Left cardiac atrium (tissue), 4 donors: ENCODE measurements around the gene THRB. TPM values are rescaled to one million over a fixed set of nuclear protein-coding genes. Genes with fewer than 3 reads are reported as not detected.

Experiments used
- ATAC-seq, 2 donors: fragments of 200-7000 bp; cut with Tn5 transposase; one replicate each; pipeline ENCODE4 v1.9.1; 2020; ENCODE audit warnings: mild to moderate bottlenecking in 2 of 2, moderate library complexity in 2 of 2
- DNase-seq: peaks from one replicate; pipeline ENCODE4 v3.0.0-alpha.2; 2020
- intact Hi-C, 2 donors: fragments of 100-400 bp; cut with DNase I; formaldehyde crosslinking; loops; one replicate each; pipeline versions ENCODE4 v1.14.1 to v1.15.1; 2022 to 2023
- long read RNA-seq: library from polyadenylated mRNA; unstranded; transcript quantifications from one replicate; pipeline ENCODE4 v2.0.0, GENCODE V29; 2021
- total RNA-seq, 2 donors: library from RNA; stranded (reverse); fragmentation: NEBNext Ultra II Directional; extraction: Animal tissue kit (Norgen Biotek cat#: 25700); gene quantifications; one replicate each; pipeline ENCODE4 v1.2.1, GENCODE V29; 2021
- donor health status: DM: no; HTN: yes; CAD: no.
- donor health status: DM: no; HTN: yes; CAD: no; lungs with severe emphysema.
- donor health status: DM: yes; HTN: yes; CAD: no.
- donor health status: Dilated cardiomyopathy.

The THRB gene
- 10 to 100 TPM in 1 of 2 donors, 1 to 10 TPM in 1; 8.3 to 15.4 TPM for total RNA-seq
- long read RNA-seq, full-length matches to known transcripts: 1 of 4 reads
- long read RNA-seq, partial matches to known transcripts: 1 of 4 reads
- long read RNA-seq, other reads (novel, unspliced or antisense): 2 of 4 reads

DNA sequence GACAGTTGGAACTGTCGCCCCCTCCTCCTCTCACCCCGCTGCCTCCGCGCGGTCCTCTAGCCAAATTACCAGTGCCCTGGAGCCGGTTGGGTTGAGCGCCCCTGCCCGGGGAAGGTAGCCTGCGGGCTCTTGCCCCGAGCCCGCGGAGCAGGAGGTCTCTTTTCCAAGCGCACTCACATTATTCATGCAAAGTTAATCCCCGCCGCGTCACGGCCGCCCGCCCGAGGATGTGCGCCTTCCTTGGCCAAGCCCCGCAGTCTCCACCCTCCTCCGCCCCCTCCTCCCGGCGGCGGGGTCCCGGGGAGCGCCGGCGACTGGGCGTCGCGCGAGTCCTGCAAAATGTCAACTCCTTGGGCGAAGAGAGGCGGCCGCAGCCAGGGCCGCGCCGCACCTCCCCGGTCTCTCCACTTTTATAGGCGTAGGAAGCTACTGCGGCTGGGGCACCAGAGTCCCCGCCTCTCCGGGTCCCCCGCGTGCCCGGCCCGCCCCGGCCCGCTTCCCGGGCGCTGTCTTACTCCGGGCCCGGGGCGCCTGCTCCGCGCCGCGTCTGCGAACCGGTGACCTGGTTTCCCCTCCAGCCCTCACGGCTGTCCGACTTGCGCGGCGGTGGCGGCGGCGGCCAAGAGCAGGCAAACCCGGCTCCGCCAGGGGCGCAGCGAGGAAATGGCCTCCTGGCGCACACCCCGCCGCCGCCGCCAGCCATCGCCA, at the start of gene THRB:
TSS of gene THRB (minus strand) at position 233 of the 708 bp plus-strand sequence.
- peak; percentile 78 to 82 for ATAC-seq
- intact Hi-C loops: loop anchor here (5.0 to 10.0 kb wide), 3 partner anchors 130 to 232 kb away; no protein-coding TSS in a partner anchor
- peak; percentile 82 for DNase-seq

DNA sequence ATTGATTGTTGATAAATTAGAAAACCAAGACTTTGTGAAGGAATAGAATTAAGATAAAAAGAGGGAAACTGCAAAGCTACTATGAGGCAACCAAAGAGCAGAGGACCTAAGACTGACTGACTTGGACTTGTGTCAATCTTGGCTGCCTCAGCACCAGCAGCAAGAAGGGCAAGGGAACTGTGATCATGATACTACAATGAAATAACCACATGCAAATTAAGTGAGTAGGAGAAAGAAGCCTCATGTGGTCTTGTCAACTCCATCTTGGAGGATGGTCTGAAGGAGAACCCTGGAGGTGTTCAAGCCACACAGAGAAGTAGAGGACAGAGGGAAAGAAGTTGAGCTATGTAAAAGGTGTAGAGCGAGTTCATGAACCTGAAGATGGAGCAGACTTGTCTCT, 47.3 kb upstream of the THRB start:
- DNase-seq (no peak), ATAC-seq (no peak)
- intact Hi-C loops: no loop called here

DNA sequence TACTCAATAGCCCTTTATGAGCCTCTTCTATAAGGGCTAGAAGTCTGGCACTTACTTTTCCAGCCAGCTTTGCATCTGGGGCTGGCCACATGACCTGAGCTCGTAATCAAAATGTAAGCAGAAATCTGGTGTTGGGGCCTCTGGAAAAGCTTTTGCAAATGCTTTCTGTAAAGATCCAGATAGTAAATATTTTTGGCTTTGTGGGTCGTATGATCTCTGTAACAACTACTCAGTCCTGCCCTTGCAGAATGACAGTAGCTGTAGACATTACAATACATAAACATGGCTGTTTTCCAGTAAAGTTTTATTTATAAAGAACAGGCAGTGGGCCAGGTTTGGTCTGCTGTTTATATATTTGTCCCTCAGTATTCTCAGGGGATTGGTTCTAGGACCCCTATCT, 46.2 kb upstream of the THRB start:
- DNase-seq (no peak), ATAC-seq (no peak)
- intact Hi-C loops: no loop called here

DNA sequence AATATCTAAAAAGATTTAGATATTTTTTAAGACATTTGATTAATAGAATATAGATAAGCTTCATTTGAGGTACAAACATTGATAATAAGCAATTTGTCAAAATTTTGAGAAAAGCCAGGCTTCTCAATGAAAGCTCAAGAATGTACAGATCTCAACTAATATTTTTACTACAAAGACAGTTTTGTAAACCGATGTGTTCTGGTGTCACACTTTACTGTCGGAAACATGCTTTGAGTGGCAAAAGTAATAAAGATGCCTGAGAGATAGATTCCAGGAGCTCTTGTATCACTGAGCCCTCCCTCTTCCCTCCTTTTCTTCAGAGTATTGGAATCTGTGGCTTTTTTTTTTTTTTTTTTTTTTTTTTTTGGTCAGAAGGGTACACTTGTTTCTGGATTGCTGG, 45.0 kb upstream of the THRB start:
- ATAC-seq (no peak), DNase-seq (no peak)
- intact Hi-C loops: no loop called here

DNA sequence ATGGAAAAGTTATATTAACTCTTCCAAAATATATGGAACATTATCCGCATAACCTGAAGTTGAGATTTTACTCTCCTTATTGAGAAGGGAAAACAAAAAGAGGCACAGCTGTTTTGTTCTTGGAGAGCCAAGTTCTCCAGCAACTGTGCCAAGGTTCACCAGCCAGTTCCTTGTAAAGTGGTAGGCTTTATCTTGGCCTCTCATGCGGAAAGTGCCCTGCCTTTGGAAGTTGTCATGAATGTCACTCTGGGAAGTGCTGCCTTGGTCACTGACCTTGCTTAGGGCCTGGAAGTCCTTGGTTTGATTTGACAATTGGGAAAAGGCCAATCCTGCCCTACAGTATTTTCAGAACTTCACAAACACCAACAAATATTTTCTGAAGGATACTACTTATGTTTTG, 44.2 kb upstream of the THRB start:
- peak; percentile 91 for ATAC-seq
- intact Hi-C loops: no loop called here
- peak; percentile 26 for DNase-seq

DNA sequence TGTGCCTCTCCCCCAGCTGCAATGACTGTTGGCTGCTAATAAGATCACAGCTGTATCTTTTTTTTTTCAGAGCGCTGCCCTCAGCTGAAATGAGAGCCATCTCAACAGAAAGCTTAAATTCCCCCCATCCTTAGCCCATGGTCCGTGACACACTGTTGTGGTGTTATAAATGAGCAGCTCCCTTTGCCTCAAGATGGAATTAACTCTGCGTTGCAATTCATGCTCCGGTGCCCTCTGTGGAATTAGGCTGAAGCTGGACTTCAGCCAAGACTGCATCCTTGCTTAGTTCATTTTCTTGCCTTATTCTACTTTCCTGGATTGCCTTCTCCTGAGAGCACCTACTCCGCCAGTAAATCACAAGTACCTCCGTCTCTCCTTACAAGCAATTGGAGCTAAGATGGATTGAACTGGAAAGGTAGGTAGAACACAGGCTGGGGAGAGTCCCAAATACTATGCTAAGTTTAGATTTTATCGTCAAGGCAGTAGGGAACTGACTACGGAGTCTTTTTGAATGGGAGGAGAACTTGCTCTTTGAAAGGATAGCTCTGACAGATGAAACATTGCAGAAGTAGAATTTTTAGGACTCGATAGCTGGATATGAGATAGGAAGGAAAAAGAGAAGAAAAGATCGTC, 39.0 kb upstream of the THRB start:
- ATAC-seq (no peak), DNase-seq (no peak)
- intact Hi-C loops: no loop called here

DNA sequence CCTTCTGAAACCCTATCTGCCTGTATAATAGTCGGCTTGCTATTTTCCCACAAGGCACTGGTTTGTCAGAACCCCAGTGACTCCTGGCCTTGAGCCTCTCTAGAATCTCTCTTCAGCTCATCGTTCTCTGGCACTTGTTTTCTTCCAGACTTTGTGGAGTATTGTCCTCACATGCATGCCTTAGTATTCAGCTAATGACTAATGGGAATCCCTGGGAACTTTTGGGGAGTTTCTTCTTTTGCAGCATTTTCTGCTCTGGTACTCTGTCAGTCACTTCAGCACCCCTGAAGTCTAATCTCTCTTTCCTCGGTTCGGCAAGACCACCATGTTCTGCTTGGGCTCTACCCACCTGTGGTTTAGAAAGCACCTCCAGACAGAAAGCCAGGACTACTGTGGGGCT, 35.8 kb upstream of the THRB start:
- ATAC-seq (no peak), DNase-seq (no peak)
- intact Hi-C loops: no loop called here

DNA sequence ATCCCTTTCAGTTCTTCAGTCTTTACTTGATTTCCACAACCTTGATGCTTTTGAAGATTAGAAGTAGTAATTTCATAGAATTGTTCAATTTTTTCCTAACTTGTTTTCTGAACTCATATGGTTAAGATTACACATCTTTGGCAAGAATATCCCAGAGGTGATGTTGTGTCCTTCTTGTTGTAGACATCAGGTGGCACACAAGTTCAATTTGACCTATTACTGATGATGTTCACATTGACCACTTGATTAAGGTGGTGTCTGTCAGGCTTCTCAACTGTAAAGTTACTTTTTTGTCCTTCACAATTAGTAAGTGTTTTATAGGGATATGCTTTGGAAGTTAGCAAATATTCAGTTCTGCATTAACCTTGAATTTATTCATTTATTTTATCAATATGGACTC, 34.6 kb upstream of the THRB start:
- ATAC-seq: no peak

DNA sequence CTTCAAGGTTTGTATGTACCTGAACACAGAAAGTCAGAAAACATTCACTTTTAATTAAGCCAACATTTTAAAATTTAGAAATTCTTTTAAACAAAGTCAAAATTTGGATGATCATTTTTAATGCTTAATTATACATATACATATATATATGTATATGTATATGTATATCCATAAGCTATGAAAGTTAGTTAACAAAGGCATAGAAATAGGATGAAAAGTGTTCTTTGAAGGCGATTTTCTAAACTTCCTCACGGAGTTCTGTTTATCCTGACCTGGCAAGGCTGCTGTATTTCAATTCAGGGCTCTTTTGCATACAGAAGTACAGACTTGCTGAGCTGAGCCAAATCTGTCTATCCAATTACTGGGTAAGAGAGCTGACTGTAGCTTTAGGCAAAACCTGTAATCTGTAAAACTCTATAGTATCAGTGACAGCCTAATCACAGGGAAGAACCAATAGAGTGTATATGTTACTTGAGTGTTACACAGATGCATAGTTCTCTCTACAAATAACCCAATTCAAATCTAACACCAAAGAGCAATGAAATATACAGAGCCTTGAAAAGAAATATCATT, 32.1 kb upstream of the THRB start:
- no peak for DNase-seq
- intact Hi-C loops: no loop called here
- ATAC-seq: no peak

More for the DNA sequence above, 34.6 kb upstream of the THRB start:
- intact Hi-C loops: no loop called here
- no peak for DNase-seq

DNA sequence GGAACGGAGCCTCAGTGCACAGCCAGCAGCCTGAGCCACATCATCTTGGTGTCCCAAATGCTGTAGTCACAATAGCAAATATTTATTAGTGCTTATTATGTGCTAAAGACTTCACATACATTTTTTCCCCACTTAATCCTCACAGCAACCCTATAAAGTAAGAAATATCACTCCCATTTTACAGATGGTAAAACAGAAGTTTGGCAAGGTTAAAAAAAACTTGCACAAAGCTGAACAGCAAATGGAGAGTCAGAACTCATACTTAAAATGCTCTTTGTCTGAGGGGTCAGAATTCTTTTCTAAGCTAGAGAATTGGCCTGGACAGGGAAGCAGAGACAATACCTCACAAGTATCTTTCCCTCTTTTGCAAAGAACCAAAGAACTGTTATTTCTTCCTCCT, 30.9 kb upstream of the THRB start:
- intact Hi-C loops: no loop called here
- ATAC-seq (no peak), DNase-seq (no peak)

DNA sequence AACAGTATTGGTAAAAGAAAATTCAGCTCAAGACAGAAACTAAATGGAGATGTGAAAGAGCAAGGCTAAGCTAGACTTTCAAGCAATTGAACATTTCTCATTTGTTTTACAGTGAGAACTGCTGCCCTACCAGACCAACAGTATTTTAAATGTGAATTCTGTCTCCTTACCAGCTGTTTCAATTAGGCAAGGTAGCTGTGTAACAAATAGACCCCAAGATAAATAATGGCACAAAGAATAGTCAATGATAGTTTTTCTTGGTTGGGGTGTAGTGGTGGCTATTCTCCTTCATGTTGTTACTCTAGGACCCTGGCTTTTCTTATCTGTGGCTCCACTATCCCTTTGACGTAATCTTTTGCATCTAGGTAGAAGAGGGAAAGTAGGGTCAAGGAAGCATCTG, 30.4 kb upstream of the THRB start:
- intact Hi-C loops: no loop called here
- DNase-seq: no peak
- ATAC-seq: no peak

DNA sequence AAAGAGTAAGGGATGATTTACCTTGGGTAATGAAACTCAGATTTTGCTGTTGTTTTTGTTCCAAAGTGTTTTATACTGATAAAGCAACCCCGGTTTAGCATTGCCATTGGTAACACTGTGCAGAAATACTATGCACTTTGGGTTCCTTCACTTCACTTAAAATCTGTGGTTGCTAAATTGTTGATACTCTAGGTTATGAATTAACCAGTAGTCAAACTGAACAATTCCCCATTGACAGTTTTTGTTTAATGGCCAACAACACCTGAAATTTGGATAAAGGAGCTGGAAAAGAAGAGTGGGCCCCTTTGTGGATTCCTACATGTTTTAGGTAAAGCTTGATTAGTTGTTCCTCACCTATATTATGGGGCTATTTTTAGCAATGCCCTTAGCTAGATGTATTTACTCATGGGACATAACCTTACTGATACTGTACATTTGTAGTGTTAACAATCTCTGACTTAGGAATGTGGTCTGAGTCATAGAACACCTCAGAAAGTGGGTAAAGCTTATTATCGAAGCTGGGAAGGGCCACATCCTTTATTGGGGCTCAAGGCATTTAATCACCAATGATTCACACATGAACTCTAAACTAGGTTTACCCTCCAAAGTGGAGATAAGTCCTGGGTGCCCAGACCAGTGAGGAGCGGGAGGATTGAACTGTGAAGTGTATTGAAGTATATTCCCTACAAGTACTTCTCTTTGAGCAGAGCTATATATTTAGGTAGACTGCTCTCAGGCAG, 29.5 kb upstream of the THRB start:
- ATAC-seq: no peak
- no peak for DNase-seq
- intact Hi-C loops: loop anchor here in 1 of 2 donors (5.0 kb wide), 1 partner anchor 58 kb away; no protein-coding TSS in a partner anchor

DNA sequence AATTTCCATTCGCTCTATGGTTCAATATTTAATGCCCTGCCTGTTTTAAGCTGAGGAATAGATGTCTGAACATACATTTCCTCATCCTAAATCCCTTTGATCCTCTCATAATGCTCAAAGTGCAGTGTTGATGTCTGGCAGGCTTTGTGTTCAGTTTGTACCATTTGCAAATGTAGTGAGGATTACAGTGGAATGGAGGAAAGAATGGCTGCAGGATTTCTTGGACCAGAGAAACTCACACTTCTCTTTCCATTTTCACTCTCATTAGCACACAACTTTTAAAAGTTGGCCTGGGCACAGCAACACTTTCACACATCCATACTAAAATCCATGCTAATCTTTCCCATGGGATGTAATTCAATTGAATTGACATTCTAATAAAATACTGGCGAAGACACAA, 28.6 kb upstream of the THRB start:
- ATAC-seq (no peak), DNase-seq (no peak)
- intact Hi-C loops: loop anchor here in 1 of 2 donors (5.0 kb wide), 1 partner anchor 59 kb away; no protein-coding TSS in a partner anchor

DNA sequence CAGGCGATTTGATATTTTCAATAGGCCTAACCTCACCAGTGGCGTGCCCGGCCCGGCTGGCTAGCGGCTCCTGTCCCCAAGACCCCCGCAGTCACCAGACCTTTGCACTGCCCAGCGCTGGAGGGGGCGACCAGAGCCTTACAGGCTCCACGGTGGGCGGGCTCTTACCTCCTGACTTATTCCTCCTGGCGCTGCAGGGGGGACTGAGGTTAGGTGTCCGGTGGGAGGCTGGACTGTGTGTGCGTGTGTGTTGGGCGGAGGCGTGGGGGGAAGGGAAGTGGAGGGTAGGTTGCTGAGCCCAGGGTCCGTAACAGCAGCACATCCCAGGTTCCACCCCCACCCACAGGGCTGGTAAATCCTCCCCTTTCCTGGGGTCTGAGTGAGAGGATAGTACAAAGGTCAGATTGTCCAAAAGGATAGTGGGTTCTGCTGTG, 27.5 kb upstream of the THRB start:
- intact Hi-C loops: loop anchor here in 1 of 2 donors (5.0 kb wide), 1 partner anchor 60 kb away; no protein-coding TSS in a partner anchor
- no peak for DNase-seq
- no peak for ATAC-seq

DNA sequence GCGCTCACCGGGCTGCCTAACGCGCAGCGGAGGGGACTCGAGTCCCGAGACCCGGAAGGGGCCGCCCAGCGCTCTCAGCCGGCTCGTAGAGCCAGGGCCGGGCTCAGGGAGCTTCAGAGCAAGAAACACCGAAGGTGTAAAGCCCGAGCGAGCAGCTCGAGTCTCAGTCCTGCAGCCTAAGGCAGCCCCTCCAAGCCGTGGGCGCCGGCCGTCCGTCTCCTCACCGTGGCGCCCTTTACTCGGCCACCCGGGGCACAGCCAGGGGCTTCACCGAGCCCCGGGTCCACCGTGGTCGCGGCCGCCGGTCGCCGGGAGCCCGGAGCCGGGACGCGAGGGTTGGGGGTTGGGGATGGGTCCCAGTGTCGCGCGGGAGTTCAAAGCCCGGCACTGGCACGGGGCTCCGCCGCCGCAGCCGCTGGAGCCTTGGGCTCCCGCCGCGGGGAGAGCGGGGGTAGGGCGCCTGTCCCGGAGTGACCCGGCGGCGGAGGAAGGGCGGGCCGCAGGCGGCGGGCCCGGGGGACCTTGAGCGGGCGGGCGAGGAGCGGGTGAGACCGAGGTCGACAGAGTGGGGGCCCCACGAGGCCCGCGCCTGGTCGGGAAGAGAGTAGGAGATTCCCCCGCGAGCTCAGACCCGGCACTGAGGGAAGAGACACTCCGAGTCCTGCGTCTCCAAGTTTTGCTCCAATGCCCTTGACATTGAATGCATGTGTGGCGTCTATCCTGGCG, 26.9 kb upstream of the THRB start:
- intact Hi-C loops: loop anchor here in 1 of 2 donors (5.0 kb wide), 1 partner anchor 61 kb away; no protein-coding TSS in a partner anchor
- peak; percentile 95 to 96 for ATAC-seq

DNA sequence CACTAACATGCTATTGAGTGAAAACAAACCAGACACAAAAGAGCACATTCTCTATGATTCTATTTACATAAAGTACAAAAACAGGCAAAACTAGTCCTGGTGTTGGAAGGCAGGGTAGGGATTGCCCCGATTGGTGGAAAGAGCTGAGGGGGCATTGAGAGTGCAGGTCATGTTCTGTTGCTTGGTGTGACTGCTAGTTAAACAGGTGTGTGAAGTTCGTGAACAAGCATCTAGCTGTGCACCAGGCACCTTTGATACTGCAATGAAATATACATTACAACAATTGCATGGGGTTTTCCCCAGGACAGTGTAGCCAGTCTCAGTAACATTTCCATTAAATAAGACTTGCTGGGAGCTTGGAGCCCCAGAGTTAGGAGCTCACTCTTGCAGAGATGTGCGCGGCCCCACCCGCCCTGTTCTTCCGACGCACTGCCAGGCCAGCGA, 26.3 kb upstream of the THRB start:
- ATAC-seq: no peak
- intact Hi-C loops: loop anchor here in 1 of 2 donors (5.0 kb wide), 1 partner anchor 61 kb away; no protein-coding TSS in a partner anchor
- no peak for DNase-seq

More for the DNA sequence above, 26.9 kb upstream of the THRB start:
- peak; percentile 71 for DNase-seq

DNA sequence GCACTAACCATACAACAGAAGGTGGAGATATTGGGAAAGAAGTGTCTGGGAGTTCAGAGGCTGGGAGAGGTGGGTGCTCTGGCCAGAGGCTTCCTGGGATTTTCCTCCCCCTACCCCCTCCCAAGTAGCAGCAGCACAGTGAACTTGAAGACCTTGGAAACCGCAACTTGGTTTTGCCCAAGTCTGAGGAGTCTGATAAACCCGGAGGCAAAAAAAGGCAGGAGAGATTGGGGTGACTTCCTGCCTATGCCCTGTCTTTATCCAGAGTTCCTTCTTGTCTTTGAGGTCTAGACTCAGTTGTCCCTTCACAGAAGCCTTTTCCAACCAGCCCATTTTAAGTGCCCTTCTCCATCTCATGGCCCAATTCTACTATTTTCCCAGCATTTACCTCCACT, 25.4 kb upstream of the THRB start:
- intact Hi-C loops: loop anchor here in 1 of 2 donors (5.0 kb wide), 1 partner anchor 62 kb away; no protein-coding TSS in a partner anchor

DNA sequence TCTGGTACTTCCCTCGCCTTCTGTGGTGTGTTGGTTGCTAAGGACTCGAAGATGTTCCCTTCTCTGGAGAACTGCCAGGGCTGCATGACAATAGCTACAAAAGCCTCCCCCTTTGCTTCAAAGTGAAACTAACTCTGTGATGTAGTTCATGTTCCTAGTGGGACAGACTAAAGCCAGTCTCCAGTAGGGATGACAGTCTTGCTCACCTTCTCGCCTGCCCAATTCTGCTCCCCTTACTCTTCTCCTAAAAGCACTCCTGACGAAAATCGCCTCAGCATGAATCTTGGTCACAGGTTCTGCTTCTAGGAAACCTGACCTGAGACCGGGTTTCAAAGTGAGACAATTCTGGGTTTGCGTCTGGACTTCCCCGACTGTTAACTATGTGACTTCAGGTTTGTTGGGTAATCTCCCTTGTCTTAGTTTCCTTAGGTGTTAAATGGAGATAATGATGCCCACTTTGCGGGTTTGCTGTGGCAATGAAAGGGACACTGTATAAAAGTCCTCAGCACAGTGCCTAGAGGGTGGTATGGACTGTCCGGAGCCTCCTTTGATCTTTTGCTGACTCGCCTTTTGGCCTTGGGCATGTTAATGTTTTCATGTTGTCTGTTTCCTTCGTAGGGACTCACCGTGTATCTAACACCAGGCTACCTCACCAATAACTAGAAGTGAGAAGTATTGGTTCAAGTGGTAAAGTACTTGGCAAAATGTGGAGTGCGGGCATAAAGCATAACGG, 24.9 kb upstream of the THRB start:
- ATAC-seq: no peak
- intact Hi-C loops: loop anchor here in 1 of 2 donors (5.0 kb wide), 1 partner anchor 63 kb away; no protein-coding TSS in a partner anchor
- DNase-seq: peak; percentile 17

More for the DNA sequence above, 25.4 kb upstream of the THRB start:
- ATAC-seq (no peak), DNase-seq (no peak)
